GM18526 (cell line): ENCODE data around the gene GNG7.

ENCODE experiments used
- POLR2A ChIP-seq: IDR thresholded peaks from 3 replicates; pipeline ENCODE4 v1.6.1; 2011; ENCODE audit not compliant: insufficient read length; ENCODE audit errors: extremely low read depth

The GNG7 gene

GRCh38 chr19:2611483-2612464, 90.7 kb downstream of the GNG7 start:
- TF ChIP-seq POLR2A, result no peak

DNA sequence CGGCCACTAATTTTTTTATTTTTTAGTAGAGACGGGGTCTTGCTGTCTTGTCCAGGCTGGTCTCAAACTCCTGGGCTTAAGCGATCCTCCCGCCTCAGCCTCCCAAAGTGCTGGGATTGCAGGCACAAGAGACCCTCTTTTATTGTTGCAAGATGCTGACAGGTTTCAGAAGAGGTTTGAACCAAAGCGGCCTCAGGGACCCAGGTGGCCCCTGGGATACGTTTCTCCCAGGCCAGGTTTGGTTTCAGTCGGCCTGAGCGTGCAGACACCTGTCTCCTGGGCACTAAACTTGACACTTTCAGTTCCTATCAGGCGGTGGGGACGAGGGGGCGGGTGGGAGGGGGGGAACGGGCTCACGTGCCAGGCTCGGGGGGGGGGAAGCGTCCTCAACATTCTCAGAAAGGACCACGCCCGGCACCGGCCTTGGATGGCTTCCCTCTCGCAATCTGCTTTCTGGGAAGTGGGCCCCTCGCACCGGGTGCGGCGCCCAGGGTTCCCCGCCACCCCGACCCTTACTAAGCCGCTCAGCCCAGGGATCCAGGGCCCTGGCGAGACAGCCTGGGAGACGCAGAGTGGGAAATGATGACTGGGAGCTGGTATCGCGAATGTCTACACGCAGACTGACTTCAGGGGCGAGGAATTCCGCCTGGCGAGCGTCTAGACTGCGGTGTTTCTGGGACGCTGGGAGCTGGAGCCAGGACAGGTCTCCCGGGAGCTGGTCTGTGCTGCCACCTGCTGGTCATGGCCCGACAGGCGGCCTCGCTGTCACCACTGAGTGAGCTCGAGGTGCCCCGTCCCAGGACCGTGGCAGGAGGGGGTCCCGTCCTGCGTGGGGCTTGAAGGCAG, 91.6 kb downstream of the GNG7 start:
- TF ChIP-seq POLR2A, result no peak

DNA sequence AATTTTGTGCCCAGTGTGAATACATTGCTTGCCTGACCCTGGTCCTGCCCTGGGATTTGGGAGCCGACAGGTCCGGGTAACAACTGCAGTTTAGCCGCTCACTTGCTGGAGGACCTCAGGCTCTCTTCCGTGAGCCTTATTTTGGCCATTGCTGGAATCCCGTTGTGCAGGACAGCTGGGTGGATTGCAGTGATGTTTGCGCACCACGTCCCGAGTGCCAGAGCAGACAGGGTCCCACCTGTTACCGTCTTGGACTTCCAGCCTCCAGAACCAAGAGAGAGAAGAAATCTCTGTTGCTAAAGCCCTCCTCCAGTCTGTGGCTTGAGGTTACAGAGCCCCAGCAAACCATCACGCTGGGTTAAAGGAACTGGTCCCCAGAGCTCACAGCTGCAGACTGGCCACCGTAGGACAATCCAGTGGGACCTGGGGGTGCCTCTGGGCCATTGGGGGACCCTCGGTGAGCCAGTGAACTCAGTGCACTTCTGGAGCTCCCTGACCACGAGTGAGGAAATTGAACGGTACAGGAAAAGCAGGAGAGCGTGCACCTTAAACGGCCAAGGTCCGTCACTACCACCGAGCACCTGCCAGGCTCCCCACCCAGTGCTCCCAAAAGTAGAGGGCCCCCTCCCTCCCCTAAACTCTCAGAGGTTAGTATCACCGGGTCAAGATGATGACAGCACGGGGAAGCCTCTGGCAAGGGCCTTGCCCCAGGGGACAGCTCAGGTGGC, 92.9 kb downstream of the GNG7 start:
- peak; percentile 38 for TF ChIP-seq POLR2A

DNA sequence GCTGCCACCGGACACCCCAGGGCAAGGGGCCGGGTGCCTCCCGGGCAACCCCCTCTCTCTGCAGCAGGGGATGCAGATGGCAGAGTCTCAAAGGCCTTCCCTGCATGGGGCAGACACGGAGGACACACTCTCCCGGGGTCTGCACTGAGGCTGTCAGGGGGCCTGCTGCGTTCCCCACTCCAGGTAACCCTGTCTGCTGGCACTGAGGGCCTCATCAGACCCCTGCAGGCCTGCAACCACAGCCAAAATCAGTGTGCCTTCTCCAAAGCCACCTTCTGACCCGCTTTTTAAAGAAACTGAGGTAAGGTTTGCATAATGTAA, 93.9 kb downstream of the GNG7 start:
- TF ChIP-seq POLR2A, result peak; percentile 15

DNA sequence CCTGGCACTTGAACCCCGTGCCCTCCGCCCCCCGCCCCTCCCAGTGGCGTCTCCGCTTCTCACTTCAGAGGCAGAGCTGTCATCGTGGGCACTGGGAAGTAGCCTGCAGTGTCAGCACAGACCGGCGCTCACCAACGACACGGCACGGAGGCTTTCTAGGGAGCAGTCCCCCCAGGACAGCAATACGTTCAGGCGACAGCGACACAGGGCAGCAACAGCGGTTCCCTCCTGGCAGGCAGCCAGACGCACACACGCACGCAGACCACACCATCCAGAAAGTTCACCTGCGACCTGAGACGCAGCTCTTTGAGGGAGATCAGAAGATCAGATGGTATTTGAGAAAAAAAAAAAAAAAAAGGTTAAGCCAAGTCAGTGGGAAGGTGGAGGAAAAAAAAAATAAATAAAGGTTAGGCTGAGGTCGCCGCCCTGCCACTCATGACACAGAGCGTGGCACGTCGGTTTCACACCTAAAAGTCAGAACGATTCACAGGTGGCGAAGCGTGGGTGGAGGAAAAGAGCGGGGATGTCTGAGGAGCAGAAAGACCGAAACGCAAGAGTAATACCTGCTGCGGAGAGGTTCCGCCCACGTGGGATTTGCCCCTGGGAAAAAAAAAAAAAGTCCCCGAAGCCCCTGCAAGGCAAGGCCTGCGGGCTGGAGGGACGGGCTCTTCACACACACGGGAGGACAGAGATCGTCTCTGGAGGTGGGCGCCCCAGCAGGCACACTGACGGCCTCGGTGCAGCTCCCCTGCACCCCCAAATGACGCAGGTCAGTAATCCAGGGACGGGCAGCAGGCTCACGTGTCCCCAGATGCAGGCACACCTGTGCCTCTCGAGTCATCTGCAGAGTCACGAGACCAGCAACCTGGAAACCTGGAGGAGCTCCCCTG, 94.5 kb downstream of the GNG7 start:
- peak; percentile 48 for TF ChIP-seq POLR2A

DNA sequence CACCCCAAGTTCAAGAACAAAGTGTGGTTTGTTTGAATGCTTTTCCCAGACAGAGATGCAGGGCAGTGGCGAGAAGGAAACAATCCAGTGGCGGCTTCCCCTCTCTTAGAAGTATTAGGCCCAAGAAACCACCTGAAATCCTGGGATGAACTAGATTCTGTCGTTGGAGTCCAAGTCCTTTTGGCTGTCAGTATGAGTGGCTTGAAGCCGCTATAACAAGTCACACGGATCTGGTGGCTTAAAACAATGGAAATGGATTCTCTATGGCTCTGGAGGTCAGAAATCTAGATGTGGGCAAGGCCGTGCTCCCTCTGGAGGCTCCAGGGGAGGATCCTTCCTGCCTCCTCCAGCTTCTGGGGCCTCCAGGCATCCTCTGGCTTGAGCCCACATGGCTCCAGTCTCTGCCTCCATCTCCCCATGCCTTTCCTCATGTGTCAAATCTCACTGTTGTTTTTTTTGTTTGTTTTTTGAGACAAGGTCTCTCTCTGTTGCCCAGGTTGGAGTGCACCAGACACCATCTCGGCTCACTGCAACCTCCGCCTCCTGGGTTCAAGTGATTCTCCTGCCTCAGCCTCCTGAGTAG, 97.7 kb downstream of the GNG7 start:
- no peak for TF ChIP-seq POLR2A

DNA sequence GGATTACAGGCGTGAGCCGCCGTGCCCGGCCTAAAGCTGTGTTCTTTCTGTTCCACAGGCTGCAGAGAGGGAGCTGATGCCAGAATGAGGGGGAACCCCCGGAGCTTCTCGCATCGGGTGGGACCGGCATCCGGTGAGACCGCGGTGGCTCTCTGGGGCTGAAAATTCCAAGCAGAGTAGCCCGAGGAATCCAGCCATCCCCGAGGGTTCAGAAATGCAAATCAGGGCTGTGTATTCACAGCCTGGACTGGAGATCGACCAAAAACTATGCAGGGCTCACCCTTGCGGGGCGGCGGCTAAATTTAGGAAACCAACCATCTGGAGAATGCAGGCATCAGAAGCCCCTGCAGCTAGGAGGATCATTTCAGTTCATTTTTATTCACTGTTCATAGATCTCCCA, 99.2 kb downstream of the GNG7 start:
- TF ChIP-seq POLR2A, result no peak

- no peak for TF ChIP-seq POLR2A
Measured at GRCh38 chr19:2602391-2603181, 99.9 kb downstream of the GNG7 start.

DNA sequence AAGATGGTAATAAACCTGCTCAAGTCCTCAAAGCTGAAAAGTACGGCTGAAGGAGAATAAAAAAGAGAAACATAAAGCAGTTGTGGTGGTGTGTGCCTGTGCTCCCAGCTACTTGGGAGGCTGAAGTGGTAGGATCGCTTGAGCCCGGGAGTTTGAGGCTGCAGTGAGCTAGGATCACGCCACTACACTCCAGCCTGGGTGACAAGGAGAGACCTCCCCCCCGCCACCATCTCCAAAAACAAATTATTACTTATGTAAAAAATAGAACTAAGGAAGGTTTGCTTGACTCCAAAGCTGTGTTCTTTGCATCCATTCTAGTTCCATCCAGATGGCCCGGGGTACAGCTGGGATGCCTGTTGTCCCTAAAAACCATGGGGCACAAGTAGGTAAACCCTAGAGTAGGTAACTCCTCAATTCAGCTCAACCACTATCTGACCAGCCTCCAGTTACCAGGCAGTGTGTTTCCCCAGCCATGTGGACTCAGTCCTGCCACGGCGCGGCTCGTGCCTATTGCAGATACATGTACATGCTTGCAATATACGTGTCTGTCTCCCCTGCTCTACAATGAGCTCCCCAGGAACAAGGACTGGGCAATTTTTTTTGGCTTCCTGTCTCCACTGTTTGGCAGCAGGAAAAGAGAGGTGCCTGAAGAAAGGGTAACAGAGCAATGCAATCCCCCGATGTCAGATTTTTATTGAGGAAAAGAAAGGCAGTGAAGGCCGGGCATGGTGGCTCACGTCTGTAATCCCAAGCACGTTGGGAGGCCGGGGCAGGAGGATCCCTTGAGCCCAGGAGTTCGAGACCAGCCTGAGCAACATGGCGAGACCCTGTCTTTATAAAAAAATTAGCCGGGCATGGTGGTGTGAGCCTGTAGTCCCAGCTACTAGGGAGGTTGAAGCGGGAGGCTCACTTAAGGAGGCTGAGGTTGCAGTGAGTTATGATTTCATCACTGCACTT, 101.3 kb downstream of the GNG7 start:
- TF ChIP-seq POLR2A, result no peak

DNA sequence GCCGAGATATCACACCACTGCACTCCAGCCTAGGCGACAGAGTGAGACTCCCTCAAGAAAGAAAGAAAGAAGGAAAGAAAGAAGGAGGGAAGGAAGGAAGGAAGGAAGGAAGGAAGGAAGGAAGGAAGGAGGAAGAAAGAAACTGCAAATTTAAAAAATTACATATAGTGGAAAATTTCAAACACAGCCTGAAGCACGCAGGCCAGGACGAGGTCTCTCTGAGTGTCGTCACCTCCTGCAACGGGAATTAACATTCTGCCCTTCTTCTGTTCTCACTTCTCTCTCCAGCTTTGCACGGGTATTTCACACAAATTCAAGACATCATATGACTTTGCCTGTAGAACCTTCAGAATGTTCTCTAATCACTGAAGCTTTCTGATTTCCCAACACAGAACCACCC, 108.2 kb downstream of the GNG7 start:
- TF ChIP-seq POLR2A, result no peak

DNA sequence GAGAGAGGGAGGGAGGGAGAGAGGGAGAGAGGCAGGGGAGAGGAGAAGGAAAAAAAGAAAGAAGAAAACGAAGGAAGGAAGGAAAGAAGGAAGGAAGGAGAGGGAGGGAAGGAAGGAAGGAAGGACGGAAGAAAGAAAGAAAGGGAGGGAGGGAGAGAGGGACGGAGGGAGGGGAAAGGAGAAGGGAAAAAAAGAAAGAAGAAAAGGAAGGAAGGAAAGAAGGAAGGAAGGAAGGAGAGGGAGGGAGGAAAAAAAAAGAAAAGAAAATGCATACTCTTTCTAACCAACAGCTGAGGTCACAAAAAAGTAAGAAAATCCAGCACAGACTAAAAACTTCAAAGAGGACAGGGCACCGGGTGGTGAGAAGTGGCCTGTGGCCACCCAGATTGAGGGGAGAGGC, 109.7 kb downstream of the GNG7 start:
- no peak for TF ChIP-seq POLR2A
